Mesenchymal stem cell (in vitro differentiated cells and primary cell): ENCODE data around the gene CAPN1.
A peak's percentile ranks its signal among the peaks of the same experiment; 100 is the strongest.

Experiments
- DNase-seq: peaks from one replicate; pipeline ENCODE4 v3.0.0-alpha.2; 2013
- H2AFZ ChIP-seq: one replicate; pipeline ENCODE4 v1.6.1; 2013; ENCODE audit warnings: low read depth, mild to moderate bottlenecking, control low read depth, inconsistent platforms, low read length, moderate library complexity
- H2AK5ac ChIP-seq: 2 replicates; pipeline ENCODE4 v1.6.1; 2013; ENCODE audit warnings: low read length, moderate library complexity, mild to moderate bottlenecking, inconsistent platforms; ENCODE audit not compliant: severe bottlenecking
- H2BK120ac ChIP-seq: one replicate; pipeline ENCODE4 v1.6.1; 2013; ENCODE audit warnings: low read depth, mild to moderate bottlenecking, inconsistent platforms, low read length, moderate library complexity
- H2BK12ac ChIP-seq, 2 experiments: one replicate each; pipeline ENCODE4 v1.6.1; 2013; ENCODE audit warnings: inconsistent platforms in 2 of 2, low read length in 2 of 2, mild to moderate bottlenecking in 2 of 2, moderate library complexity in 2 of 2, control low read depth in 1 of 2
- H2BK15ac ChIP-seq: one replicate; pipeline ENCODE4 v1.6.1; 2013; ENCODE audit warnings: mild to moderate bottlenecking, low read depth, inconsistent platforms; ENCODE audit not compliant: poor library complexity, severe bottlenecking
- H2BK5ac ChIP-seq: 2 replicates; pipeline ENCODE4 v1.6.1; 2013; ENCODE audit warnings: low read depth, mild to moderate bottlenecking, low read length, control low read depth, inconsistent platforms; ENCODE audit not compliant: poor library complexity, severe bottlenecking
- H3K14ac ChIP-seq, 2 experiments: one replicate each; pipeline ENCODE4 v1.6.1; 2013; ENCODE audit warnings: inconsistent platforms in 2 of 2, low read length in 2 of 2, control low read depth in 1 of 2, mild to moderate bottlenecking in 1 of 2, moderate library complexity in 1 of 2
- H3K18ac ChIP-seq, 2 experiments: one replicate each; pipeline ENCODE4 v1.6.1; 2013; ENCODE audit warnings: inconsistent platforms in 2 of 2, low read length in 2 of 2, control low read depth in 1 of 2, low read depth in 1 of 2, mild to moderate bottlenecking in 1 of 2
- H3K23ac ChIP-seq, 2 experiments: one replicate each; pipeline ENCODE4 v1.6.1; 2013; ENCODE audit warnings: inconsistent platforms in 2 of 2, low read length in 2 of 2, mild to moderate bottlenecking in 2 of 2, moderate library complexity in 2 of 2, control low read depth in 1 of 2
- H3K27ac ChIP-seq: 2 replicates; pipeline ENCODE4 v1.5.1; 2013; ENCODE audit warnings: mild to moderate bottlenecking, moderate library complexity, low read length, control low read depth, inconsistent platforms; ENCODE audit not compliant: poor library complexity, severe bottlenecking
- H3K27me3 ChIP-seq, 2 experiments: 2 replicates each; pipeline versions ENCODE4 v1.6.1 to v1.7.0; 2013; ENCODE audit warnings: low read length in 2 of 2, mild to moderate bottlenecking in 2 of 2, moderate library complexity in 2 of 2, control low read depth in 1 of 2, inconsistent platforms in 1 of 2; ENCODE audit not compliant: control insufficient read depth in 1 of 2, insufficient read depth in 1 of 2
- H3K36me3 ChIP-seq, 2 experiments: 2 replicates each; pipeline versions ENCODE4 v1.6.1 to v1.7.0; 2013; ENCODE audit warnings: low read length in 2 of 2, control low read depth in 1 of 2, inconsistent platforms in 1 of 2, low read depth in 1 of 2, mild to moderate bottlenecking in 1 of 2; ENCODE audit not compliant: insufficient read depth in 2 of 2, control insufficient read depth in 1 of 2
- H3K4ac ChIP-seq, 2 experiments: one replicate each; pipeline ENCODE4 v1.6.1; 2013; ENCODE audit warnings: inconsistent platforms in 2 of 2, low read length in 2 of 2, mild to moderate bottlenecking in 2 of 2, moderate library complexity in 2 of 2, control low read depth in 1 of 2, low read depth in 1 of 2
- H3K4me1 ChIP-seq: 2 replicates; pipeline ENCODE4 v1.6.1; 2013; ENCODE audit warnings: low read depth, low read length, control low read depth; ENCODE audit not compliant: control insufficient read depth, insufficient read depth
- H3K4me2 ChIP-seq: 2 replicates; pipeline ENCODE4 v1.6.1; 2013; ENCODE audit warnings: low read length, mild to moderate bottlenecking, inconsistent platforms; ENCODE audit not compliant: poor library complexity, severe bottlenecking
- H3K4me3 ChIP-seq, 2 experiments: 2 replicates each; pipeline versions ENCODE4 v1.5.1 to v1.7.0; 2013; ENCODE audit warnings: low read length in 2 of 2, mild to moderate bottlenecking in 2 of 2, control low read depth in 1 of 2, low read depth in 1 of 2; ENCODE audit not compliant: insufficient read depth in 1 of 2
- H3K79me1 ChIP-seq: replicated peaks from 2 replicates; pipeline ENCODE4 v1.6.1; 2013; ENCODE audit warnings: mild to moderate bottlenecking, control low read depth, low read length, inconsistent platforms; ENCODE audit not compliant: poor library complexity, severe bottlenecking
- H3K9ac ChIP-seq: 2 replicates; pipeline ENCODE4 v1.7.0; 2013; ENCODE audit warnings: mild to moderate bottlenecking, low read length, moderate library complexity
- H3K9me3 ChIP-seq: 2 replicates; pipeline ENCODE4 v1.7.0; 2013; ENCODE audit warnings: mild to moderate bottlenecking, low read length; ENCODE audit not compliant: control insufficient read depth
- H4K8ac ChIP-seq: one replicate; pipeline ENCODE4 v1.6.1; 2013; ENCODE audit warnings: inconsistent platforms, mild to moderate bottlenecking, low read length, moderate library complexity
- H4K91ac ChIP-seq: one replicate; pipeline ENCODE4 v1.6.1; 2013; ENCODE audit warnings: mild to moderate bottlenecking, low read length, inconsistent platforms
- WGBS: methylation state at CpG from one replicate; pipeline ENCODE4 v1.1.7; 2013; ENCODE audit warnings: mixed read lengths; 5-methylcytosine and 5-hydroxymethylcytosine counted together

Gene CAPN1

DNA sequence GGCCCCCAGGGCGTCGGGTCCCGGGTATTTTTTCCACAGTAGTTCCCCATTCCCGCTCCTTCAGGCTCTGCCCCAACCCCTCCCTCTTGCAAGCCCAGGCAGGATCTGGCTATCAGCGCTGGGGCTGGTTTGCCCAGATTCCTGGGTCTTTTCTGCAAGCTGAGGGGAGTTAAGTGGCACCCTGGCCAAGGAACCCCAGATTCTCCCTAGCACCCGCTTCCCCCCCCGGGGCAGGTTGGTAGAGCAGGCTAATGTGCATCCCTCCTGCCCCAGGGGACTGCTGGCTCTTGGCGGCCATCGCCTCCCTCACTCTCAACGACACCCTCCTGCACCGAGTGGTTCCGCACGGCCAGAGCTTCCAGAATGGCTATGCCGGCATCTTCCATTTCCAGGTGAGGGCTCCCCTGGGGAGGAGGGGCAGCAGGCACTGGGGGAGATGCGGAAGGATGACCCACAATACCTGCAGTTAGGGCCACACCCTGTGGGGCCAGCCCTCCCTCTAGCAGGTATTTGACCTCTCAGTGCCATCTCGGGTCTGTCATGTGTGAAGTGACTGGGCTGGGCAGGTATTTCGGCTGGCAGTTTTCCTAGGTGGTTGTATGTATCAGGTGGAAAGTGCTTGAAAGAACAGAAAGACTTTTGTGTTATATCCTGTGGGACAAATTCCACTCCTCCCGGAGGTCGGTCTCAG is 1.6 kb downstream of the CAPN1 start:
- H3K27me3 ChIP-seq = no peaks in the 10 kb centered on the region
- peak overlapping the region in 1 of 2 experiments; percentile 9 for H3K14ac ChIP-seq
- no peak overlapping the region for H3K23ac ChIP-seq
- H3K18ac ChIP-seq = no peak overlapping the region
- no peak for DNase-seq
- no peak overlapping the region for H2AFZ ChIP-seq
- H2BK120ac ChIP-seq = peak overlapping the region; percentile 15
- H2BK5ac ChIP-seq = no peak overlapping the region
- H3K9me3 ChIP-seq = no peaks in the 10 kb centered on the region
- peak overlapping the region; percentile 70 for H3K4me2 ChIP-seq
- peaks cover 46% of the 10 kb centered on the region in 2 experiments for H3K36me3 ChIP-seq
- no peak overlapping the region for H3K27ac ChIP-seq
- H2BK12ac ChIP-seq = no peak overlapping the region
- H3K9ac ChIP-seq = peak overlapping the region; percentile 92
- H3K4ac ChIP-seq = no peak overlapping the region
- 87% methylated on average over 19 of the region's 19 CpGs for whole genome bisulfite sequencing
- H2AK5ac ChIP-seq = peak overlapping the region; percentile 28
- H3K4me1 ChIP-seq = peaks cover 24% of the 10 kb centered on the region
- H4K91ac ChIP-seq = peak overlapping the region; percentile 6
- no peak overlapping the region for H2BK15ac ChIP-seq
- peak overlapping the region; percentile 30 for H4K8ac ChIP-seq
- H3K4me3 ChIP-seq = peak overlapping the region in 1 of 2 experiments; percentile 94
- peaks cover 39% of the 10 kb centered on the region for H3K79me1 ChIP-seq

DNA sequence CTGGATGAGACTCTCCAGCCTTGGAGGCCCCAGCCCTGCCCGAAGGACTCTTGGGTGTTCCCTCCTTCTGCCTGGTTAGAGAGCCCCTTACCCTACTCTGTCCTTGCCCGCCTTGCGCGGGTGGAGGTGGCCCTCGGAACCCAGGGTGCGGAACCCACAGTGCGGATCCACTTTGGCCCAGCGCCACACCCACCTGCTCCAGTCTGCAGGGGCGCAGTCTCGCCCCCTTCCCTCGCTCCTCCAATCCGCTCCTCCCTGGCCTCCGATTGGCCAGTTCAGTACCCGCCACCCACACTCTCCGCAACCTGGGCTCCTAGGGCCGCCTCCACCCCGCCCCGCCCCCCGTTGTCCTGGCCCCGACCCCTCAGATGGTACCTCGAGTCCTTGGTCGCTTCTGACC is 2.4 kb downstream of the CAPN1 start:
- no peak overlapping the region for H2AFZ ChIP-seq
- H3K4me1 ChIP-seq = peaks cover 24% of the 10 kb centered on the region
- H3K27ac ChIP-seq = no peak overlapping the region
- no peak overlapping the region for H2BK12ac ChIP-seq
- no peak overlapping the region for H3K9ac ChIP-seq
- DNase-seq = no peak
- peaks cover 54% of the 10 kb centered on the region in 2 experiments for H3K36me3 ChIP-seq
- no peak overlapping the region for H3K23ac ChIP-seq
- H3K9me3 ChIP-seq = no peaks in the 10 kb centered on the region
- H3K79me1 ChIP-seq = peaks cover 43% of the 10 kb centered on the region
- no peak overlapping the region for H3K4ac ChIP-seq
- no peak overlapping the region for H2BK120ac ChIP-seq
- no peak overlapping the region for H2BK5ac ChIP-seq
- no peaks in the 10 kb centered on the region for H3K27me3 ChIP-seq
- no peak overlapping the region for H3K18ac ChIP-seq
- H4K91ac ChIP-seq = no peak overlapping the region
- H3K4me3 ChIP-seq = no peak overlapping the region
- H3K14ac ChIP-seq = no peak overlapping the region
- H2AK5ac ChIP-seq = no peak overlapping the region
- H2BK15ac ChIP-seq = no peak overlapping the region
- 86% methylated on average over 22 of the region's 22 CpGs for WGBS
- H3K4me2 ChIP-seq = no peak overlapping the region
- peak overlapping the region; percentile 29 for H4K8ac ChIP-seq

DNA sequence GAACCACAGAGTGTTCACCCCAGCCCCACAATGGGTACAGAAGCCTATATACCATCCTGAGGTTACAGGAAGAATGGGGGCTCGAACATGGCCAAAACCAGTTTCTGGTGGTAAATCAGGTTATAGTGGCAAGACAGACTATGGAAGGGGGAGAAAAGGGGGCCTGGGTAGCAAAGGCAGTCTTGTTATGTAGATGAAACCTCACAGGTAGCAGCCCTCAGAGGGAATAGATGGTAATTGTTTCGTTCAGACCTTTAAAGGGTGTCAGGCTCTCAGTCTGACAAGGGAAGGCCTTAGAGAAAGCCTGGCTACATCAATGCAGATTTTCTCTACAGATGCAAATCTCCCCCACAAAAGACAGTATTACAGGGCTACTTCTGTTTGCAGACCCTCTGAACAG is 3.4 kb downstream of the CAPN1 start:
- no peaks in the 10 kb centered on the region for H3K9me3 ChIP-seq
- WGBS = 95% methylated on average over 2 of the region's 2 CpGs
- H2AFZ ChIP-seq = no peak overlapping the region

DNA sequence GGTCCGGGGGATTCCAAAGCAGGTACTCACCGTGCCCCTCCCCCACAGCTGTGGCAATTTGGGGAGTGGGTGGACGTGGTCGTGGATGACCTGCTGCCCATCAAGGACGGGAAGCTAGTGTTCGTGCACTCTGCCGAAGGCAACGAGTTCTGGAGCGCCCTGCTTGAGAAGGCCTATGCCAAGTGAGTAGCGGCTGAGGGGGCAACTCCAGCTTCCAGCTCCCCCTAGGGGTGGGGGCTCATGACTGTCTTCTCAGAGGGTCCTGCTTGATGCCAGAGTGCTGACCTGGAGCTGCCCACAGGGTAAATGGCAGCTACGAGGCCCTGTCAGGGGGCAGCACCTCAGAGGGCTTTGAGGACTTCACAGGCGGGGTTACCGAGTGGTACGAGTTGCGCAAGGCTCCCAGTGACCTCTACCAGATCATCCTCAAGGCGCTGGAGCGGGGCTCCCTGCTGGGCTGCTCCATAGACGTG is 4.2 kb downstream of the CAPN1 start:
- Histone ChIP-seq H4K91ac (no peak overlapping the region), H2BK5ac (no peak overlapping the region), H3K4me1 (peaks cover 20% of the 10 kb centered on the region), H3K23ac (no peak overlapping the region), H2BK120ac (no peak overlapping the region), H2AK5ac (no peak overlapping the region), H3K4me3 (no peak overlapping the region), H3K27ac (no peak overlapping the region), H3K27me3 (no peaks in the 10 kb centered on the region), H3K9me3 (no peaks in the 10 kb centered on the region), H3K9ac (no peak overlapping the region), H4K8ac (no peak overlapping the region), H3K79me1 (peaks cover 47% of the 10 kb centered on the region), H3K4me2 (no peak overlapping the region), H3K36me3 (peaks cover 71% of the 10 kb centered on the region in 2 experiments), H3K14ac (no peak overlapping the region), H3K4ac (no peak overlapping the region), H2BK15ac (no peak overlapping the region), H3K18ac (no peak overlapping the region), H2BK12ac (no peak overlapping the region), H2AFZ (no peak overlapping the region)
- no peak for DNase-seq
- WGBS = 94% methylated on average over 18 of the region's 18 CpGs

More for the DNA sequence above, 3.4 kb downstream of the CAPN1 start:
- H3K18ac ChIP-seq = no peak overlapping the region
- DNase-seq = no peak
- H2BK15ac ChIP-seq = no peak overlapping the region
- H3K4ac ChIP-seq = no peak overlapping the region
- H3K4me1 ChIP-seq = peaks cover 24% of the 10 kb centered on the region
- peaks cover 64 to 65% of the 10 kb centered on the region in 2 experiments for H3K36me3 ChIP-seq
- H2BK12ac ChIP-seq = no peak overlapping the region
- H2BK120ac ChIP-seq = no peak overlapping the region
- no peak overlapping the region for H3K23ac ChIP-seq
- H3K4me3 ChIP-seq = no peak overlapping the region
- peaks cover 47% of the 10 kb centered on the region for H3K79me1 ChIP-seq
- no peak overlapping the region for H3K14ac ChIP-seq
- no peak overlapping the region for H3K27ac ChIP-seq
- no peak overlapping the region for H2AK5ac ChIP-seq
- no peaks in the 10 kb centered on the region for H3K27me3 ChIP-seq
- no peak overlapping the region for H2BK5ac ChIP-seq
- no peak overlapping the region for H4K8ac ChIP-seq
- no peak overlapping the region for H3K4me2 ChIP-seq
- no peak overlapping the region for H3K9ac ChIP-seq
- no peak overlapping the region for H4K91ac ChIP-seq
